ENCODE data around the gene CCDC187. TPM values are rescaled to one million over a fixed set of nuclear protein-coding genes. Genes with fewer than 3 reads are reported as not detected.

Gene CCDC187
- polyA plus RNA-seq, 1 donor from 2014 or later = not detected

- no peaks in the 10 kb centered on the region for H4K20me1 ChIP-seq (ENCODE audit: insufficient read depth)
- no peaks in the 10 kb centered on the region for H3K9me2 ChIP-seq (ENCODE audit: insufficient read depth, low read length)
- H3K36me3 ChIP-seq (ENCODE audit: insufficient read depth, low read length) = no peaks in the 10 kb centered on the region
- H3K4me3 ChIP-seq (ENCODE audit: low read length) = no peak overlapping the region
- no peak overlapping the region for H2AFZ ChIP-seq (ENCODE audit: low read depth, low read length)
- H3K9ac ChIP-seq (ENCODE audit: low read length) = no peak overlapping the region
- no peak overlapping the region for H3K4me2 ChIP-seq (ENCODE audit: low read length)
- no peaks in the 10 kb centered on the region for H3F3A ChIP-seq (ENCODE audit: insufficient read depth, low read length, poor library complexity, severe bottlenecking)
- H3K9me3 ChIP-seq (ENCODE audit: low read length) = no peaks in the 10 kb centered on the region
- TF ChIP-seq SMC3 (conservative IDR thresholded peaks at IDR 0.05; ENCODE audit: poor library complexity) (no peak), RAD21 (conservative IDR thresholded peaks at IDR 0.05) (no peak), MXI1 (conservative IDR thresholded peaks at IDR 0.05; ENCODE audit: poor library complexity, severe bottlenecking) (no peak), EP300 (conservative IDR thresholded peaks at IDR 0.05; ENCODE audit: poor library complexity, severe bottlenecking) (no peak), EZH2 (IDR thresholded peaks at IDR 0.05; ENCODE audit: borderline replicate concordance, insufficient read depth, low read length, poor library complexity, severe bottlenecking) (no peak), POLR2AphosphoS5 (IDR thresholded peaks at IDR 0.05) (no peak), TAF1 (IDR thresholded peaks at IDR 0.05; ENCODE audit: low read depth) (no peak)
- TF ChIP-seq, protein P1, sequence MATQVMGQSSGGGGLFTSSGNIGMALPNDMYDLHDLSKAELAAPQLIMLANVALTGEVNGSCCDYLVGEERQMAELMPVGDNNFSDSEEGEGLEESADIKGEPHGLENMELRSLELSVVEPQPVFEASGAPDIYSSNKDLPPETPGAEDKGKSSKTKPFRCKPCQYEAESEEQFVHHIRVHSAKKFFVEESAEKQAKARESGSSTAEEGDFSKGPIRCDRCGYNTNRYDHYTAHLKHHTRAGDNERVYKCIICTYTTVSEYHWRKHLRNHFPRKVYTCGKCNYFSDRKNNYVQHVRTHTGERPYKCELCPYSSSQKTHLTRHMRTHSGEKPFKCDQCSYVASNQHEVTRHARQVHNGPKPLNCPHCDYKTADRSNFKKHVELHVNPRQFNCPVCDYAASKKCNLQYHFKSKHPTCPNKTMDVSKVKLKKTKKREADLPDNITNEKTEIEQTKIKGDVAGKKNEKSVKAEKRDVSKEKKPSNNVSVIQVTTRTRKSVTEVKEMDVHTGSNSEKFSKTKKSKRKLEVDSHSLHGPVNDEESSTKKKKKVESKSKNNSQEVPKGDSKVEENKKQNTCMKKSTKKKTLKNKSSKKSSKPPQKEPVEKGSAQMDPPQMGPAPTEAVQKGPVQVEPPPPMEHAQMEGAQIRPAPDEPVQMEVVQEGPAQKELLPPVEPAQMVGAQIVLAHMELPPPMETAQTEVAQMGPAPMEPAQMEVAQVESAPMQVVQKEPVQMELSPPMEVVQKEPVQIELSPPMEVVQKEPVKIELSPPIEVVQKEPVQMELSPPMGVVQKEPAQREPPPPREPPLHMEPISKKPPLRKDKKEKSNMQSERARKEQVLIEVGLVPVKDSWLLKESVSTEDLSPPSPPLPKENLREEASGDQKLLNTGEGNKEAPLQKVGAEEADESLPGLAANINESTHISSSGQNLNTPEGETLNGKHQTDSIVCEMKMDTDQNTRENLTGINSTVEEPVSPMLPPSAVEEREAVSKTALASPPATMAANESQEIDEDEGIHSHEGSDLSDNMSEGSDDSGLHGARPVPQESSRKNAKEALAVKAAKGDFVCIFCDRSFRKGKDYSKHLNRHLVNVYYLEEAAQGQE (IDR thresholded peaks at IDR 0.05; ENCODE audit: borderline replicate concordance) = no peak
- TF ChIP-seq, protein P2, sequence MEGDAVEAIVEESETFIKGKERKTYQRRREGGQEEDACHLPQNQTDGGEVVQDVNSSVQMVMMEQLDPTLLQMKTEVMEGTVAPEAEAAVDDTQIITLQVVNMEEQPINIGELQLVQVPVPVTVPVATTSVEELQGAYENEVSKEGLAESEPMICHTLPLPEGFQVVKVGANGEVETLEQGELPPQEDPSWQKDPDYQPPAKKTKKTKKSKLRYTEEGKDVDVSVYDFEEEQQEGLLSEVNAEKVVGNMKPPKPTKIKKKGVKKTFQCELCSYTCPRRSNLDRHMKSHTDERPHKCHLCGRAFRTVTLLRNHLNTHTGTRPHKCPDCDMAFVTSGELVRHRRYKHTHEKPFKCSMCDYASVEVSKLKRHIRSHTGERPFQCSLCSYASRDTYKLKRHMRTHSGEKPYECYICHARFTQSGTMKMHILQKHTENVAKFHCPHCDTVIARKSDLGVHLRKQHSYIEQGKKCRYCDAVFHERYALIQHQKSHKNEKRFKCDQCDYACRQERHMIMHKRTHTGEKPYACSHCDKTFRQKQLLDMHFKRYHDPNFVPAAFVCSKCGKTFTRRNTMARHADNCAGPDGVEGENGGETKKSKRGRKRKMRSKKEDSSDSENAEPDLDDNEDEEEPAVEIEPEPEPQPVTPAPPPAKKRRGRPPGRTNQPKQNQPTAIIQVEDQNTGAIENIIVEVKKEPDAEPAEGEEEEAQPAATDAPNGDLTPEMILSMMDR (IDR thresholded peaks at IDR 0.05; ENCODE audit: poor library complexity, severe bottlenecking) = no peak
- H3K79me2 ChIP-seq (replicated peaks; ENCODE audit: insufficient read depth, low read length) = no peaks in the 10 kb centered on the region
- no peaks in the 10 kb centered on the region for H3K27me3 ChIP-seq (ENCODE audit: insufficient read depth, low read depth, low read length)
- H3K27ac ChIP-seq (ENCODE audit: low read length) = no peak overlapping the region
Measured at GRCh38 chr9:136274786-136275654, 28.9 kb downstream of the CCDC187 start.

DNA sequence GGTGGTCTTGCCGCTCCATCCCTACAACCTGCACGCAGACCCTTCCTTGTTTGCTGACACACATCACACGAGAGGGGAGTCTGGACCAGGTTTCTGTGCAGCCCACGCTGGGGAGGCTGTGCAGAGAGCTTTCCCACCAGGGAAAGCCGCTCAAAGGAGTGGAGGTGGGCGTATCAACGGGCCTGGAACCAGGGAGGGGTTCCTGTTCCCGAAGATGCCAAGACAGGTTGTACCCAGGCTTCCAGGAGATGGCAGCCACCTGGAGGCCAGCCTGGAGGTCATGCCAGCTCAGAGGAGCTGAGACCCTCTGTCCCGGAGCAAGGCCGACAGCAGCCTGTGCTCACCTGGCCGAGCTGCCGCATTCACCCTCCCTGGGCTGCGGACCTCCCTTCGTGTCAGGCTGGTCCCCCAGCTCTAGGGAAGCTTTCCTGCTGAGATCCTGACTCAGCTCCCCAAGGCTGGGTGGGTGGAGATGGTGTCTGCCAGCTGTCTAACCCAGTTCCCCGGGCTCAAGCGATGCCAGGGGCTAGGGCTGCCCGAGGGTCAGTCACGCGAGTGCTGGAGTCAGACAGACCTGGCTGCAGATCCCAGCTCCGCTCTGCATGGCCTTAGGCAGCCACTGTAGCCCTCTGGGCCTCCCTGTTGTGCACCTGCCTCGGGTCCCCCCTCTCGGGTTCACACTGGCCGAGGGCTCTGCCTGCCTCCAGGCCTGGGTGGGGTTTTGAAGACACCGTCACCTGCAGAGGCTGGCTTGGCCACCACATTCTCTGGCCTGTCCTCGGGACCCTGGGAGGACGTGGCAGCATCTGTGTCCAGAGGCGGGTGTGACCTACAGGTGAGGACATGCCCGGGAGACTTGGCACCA, 29.7 kb downstream of the CCDC187 start:
- Histone ChIP-seq H3K9me2 (ENCODE audit: insufficient read depth, low read length) (no peaks in the 10 kb centered on the region), H3F3A (ENCODE audit: insufficient read depth, low read length, poor library complexity, severe bottlenecking) (no peaks in the 10 kb centered on the region), H4K20me1 (ENCODE audit: insufficient read depth) (no peaks in the 10 kb centered on the region), H3K79me2 (replicated peaks; ENCODE audit: insufficient read depth, low read length) (no peaks in the 10 kb centered on the region), H3K9ac (ENCODE audit: low read length) (no peak overlapping the region), H3K36me3 (ENCODE audit: insufficient read depth, low read length) (no peaks in the 10 kb centered on the region), H3K4me3 (ENCODE audit: low read length) (no peak overlapping the region), H2AFZ (ENCODE audit: low read depth, low read length) (no peak overlapping the region), H3K27ac (ENCODE audit: low read length) (no peak overlapping the region), H3K4me2 (ENCODE audit: low read length) (no peak overlapping the region), H3K27me3 (ENCODE audit: insufficient read depth, low read depth, low read length) (no peaks in the 10 kb centered on the region), H3K9me3 (ENCODE audit: low read length) (no peaks in the 10 kb centered on the region)
- no peak for TF ChIP-seq EZH2 (IDR thresholded peaks at IDR 0.05; ENCODE audit: borderline replicate concordance, insufficient read depth, low read length, poor library complexity, severe bottlenecking)
- TF ChIP-seq, protein P2 (IDR thresholded peaks at IDR 0.05; ENCODE audit: poor library complexity, severe bottlenecking) = no peak
- TF ChIP-seq, protein P1 (IDR thresholded peaks at IDR 0.05; ENCODE audit: borderline replicate concordance) = no peak
- no peak for TF ChIP-seq EP300 (conservative IDR thresholded peaks at IDR 0.05; ENCODE audit: poor library complexity, severe bottlenecking)
- no peak for TF ChIP-seq TAF1 (IDR thresholded peaks at IDR 0.05; ENCODE audit: low read depth)
- no peak for TF ChIP-seq POLR2AphosphoS5 (IDR thresholded peaks at IDR 0.05)

Data from neural cell (in vitro differentiated cells).